Measurements from ENCODE around the gene WDR62. TPM values are rescaled to one million over a fixed set of nuclear protein-coding genes. Genes with fewer than 3 reads are reported as not detected.

The WDR62 gene
- total and polyA plus RNA-seq, 2 of the 8 experiments (the other 6 are each of a cell fraction or from before 2014, with no cell fraction given), result 28.2 to 39.5 TPM

DNA sequence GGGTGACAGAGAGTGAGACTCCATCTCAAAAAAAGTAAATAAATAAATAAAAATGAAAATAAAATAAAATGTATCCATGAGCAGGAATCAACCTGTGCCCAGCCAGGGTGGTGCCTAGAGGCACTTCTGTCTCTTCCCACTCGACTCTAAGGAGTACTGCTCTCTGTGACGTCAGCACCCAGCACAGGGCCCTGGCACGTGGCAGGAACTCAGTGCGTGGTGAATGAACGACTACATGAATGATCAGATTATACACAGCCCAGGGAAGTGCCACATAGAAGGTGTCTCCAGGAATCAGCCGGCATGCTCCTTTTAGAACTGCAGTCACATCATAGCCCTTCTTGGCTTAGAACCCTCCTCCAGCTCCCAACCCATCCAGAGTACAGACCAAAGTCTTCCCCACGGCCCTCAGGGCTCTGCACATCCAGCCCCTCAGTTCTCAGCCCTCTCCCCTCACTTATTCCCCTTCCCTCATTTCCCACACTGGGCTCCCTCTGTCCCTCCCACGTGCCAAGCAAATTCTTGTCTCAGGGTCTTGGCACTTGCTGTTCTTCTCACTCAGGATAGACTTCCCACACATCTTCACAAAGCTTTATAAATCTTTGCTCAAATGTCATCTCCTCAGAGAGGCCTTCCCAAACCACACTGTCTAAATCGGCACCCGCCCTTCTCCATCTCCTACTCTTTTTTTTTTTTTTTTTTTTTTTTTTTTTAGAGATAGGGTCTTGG is 26.2 kb upstream of the WDR62 start:
- no peak overlapping the region for H2BK15ac ChIP-seq (ENCODE audit: low read length)
- no peak overlapping the region for H3K14ac ChIP-seq (ENCODE audit: insufficient read length)
- peaks cover 0 to 2% (median 0%) of the 10 kb centered on the region in 4 experiments; a peak in 1 of 7 replicates for H3K27me3 ChIP-seq (replicated peaks in 1 of 4; ENCODE audit: control insufficient read depth in 3 of 4, extremely low read depth in 1 of 4, insufficient read depth in 3 of 4, low read length in 3 of 4)
- FAIRE-seq (no peak), DNase-seq (ENCODE audit: low read depth in 1 of 2, low spot score in 2 of 2) (no peak)
- H3K4me3 ChIP-seq (ENCODE audit: extremely low read depth in 1 of 4, insufficient read depth in 2 of 4, low read depth in 3 of 4, low read length in 4 of 4), result no peak overlapping the region
- 85% methylated on average over 8 of the region's 10 CpGs; no CpG with 5 or more reads in 1 of the 2 experiments for WGBS, 2 experiments (ENCODE audit: extremely low coverage in 1 of 2, insufficient coverage in 1 of 2, insufficient read length in 1 of 2, insufficient replicate concordance in 2 of 2, low coverage in 1 of 2, low lambda C conversion rate in 2 of 2, missing lambda C conversion rate in 1 of 2)
- H2BK5ac ChIP-seq (ENCODE audit: low read depth, low read length), result no peak overlapping the region
- POLR2A ChIA-PET (ENCODE audit: partially characterized antibody), result interaction anchor here (0.6 to 1.6 kb wide), 3 partner anchors 8 to 28 kb away, joined by 3 to 8 read pairs (median 3); partner anchors contain the start of genes THAP8 and WDR62
- peaks cover 2% of the 10 kb centered on the region; the same call in 1 of the 2 replicates for H3K23me2 ChIP-seq (ENCODE audit: low read depth, low read length)
- no peaks in the 10 kb centered on the region for H3K9me3 ChIP-seq (ENCODE audit: insufficient read depth in 2 of 2, low read depth in 1 of 2, low read length in 1 of 2)
- no peak overlapping the region for H4K91ac ChIP-seq (replicated peaks; ENCODE audit: insufficient read length, low read length)
- no peak overlapping the region for H2BK20ac ChIP-seq (ENCODE audit: low read length)
- H3K36me3 ChIP-seq (ENCODE audit: control insufficient read depth in 2 of 4, insufficient read depth in 4 of 4, low read length in 3 of 4), result peaks cover 0 to 14% (median 5%) of the 10 kb centered on the region in 4 experiments; a peak in 4 of 8 replicates
- H2AK5ac ChIP-seq (ENCODE audit: low read depth, low read length), result no peak overlapping the region
- CTCF ChIA-PET (ENCODE audit: partially characterized antibody), result interaction anchor here (1.7 to 1.8 kb wide), 2 partner anchors 22 to 31 kb away, joined by 3 to 8 read pairs; no protein-coding TSS in a partner anchor
- H3K79me2 ChIP-seq (ENCODE audit: control insufficient read depth in 1 of 2, insufficient read depth in 2 of 2, low read length in 2 of 2), result no peaks in the 10 kb centered on the region
- H3K9ac ChIP-seq (replicated peaks in 1 of 4; ENCODE audit: extremely low read depth in 1 of 4, low read depth in 3 of 4, low read length in 3 of 4), result no peak overlapping the region
- H3K4ac ChIP-seq (replicated peaks; ENCODE audit: insufficient read length, low read depth, low read length), result no peak overlapping the region
- H3K18ac ChIP-seq (ENCODE audit: extremely low read depth, low read length), result no peak overlapping the region
- no peak overlapping the region for H2AFZ ChIP-seq (ENCODE audit: low read length)
- no peak overlapping the region for H3K56ac ChIP-seq (replicated peaks; ENCODE audit: insufficient read length, low read depth, low read length)
- no peaks in the 10 kb centered on the region for H3K79me1 ChIP-seq (ENCODE audit: low read depth, low read length)
- no peak overlapping the region for H3K27ac ChIP-seq (ENCODE audit: low read depth, low read length)
- H4K5ac ChIP-seq (ENCODE audit: insufficient read length, low read depth, low read length), result no peak overlapping the region
- H3K4me2 ChIP-seq (ENCODE audit: insufficient read depth in 1 of 2, low read depth in 2 of 2, low read length in 2 of 2), result no peak overlapping the region
- peaks cover 0 to 9% of the 10 kb centered on the region in 2 experiments for H4K20me1 ChIP-seq (replicated peaks in 1 of 2; ENCODE audit: control insufficient read depth in 1 of 2, insufficient read depth in 2 of 2, low read length in 2 of 2)
- peaks cover 0 to 11% (median 4%) of the 10 kb centered on the region in 4 experiments; a peak in 6 of 7 replicates for H3K4me1 ChIP-seq (replicated peaks in 1 of 4; ENCODE audit: control insufficient read depth in 3 of 4, insufficient read depth in 4 of 4, low read length in 3 of 4)
- no peak overlapping the region for H2BK120ac ChIP-seq (replicated peaks; ENCODE audit: low read depth, low read length)
- H4K8ac ChIP-seq (ENCODE audit: extremely low read depth, insufficient read depth, low read length), result no peak overlapping the region
- H3K23ac ChIP-seq (ENCODE audit: insufficient read length), result no peak overlapping the region
- no peak overlapping the region for H2BK12ac ChIP-seq (ENCODE audit: low read depth, low read length)
- TF ChIP-seq ASH2L (IDR thresholded peaks at IDR 0.05; ENCODE audit: low read length), result no peak
- no peak for TF ChIP-seq BRCA1 (IDR thresholded peaks at IDR 0.05; ENCODE audit: low read depth, low read length)
- TF ChIP-seq CTBP2 (IDR thresholded peaks at IDR 0.05; ENCODE audit: borderline replicate concordance, insufficient read depth, insufficient read length, low read length), result no peak
- TF ChIP-seq EGR1 (IDR thresholded peaks at IDR 0.05; ENCODE audit: borderline replicate concordance, low read depth, low read length), result no peak
- TF ChIP-seq, protein P1, sequence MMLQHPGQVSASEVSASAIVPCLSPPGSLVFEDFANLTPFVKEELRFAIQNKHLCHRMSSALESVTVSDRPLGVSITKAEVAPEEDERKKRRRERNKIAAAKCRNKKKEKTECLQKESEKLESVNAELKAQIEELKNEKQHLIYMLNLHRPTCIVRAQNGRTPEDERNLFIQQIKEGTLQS (IDR thresholded peaks at IDR 0.05; ENCODE audit: insufficient read depth, low read depth, low read length), result no peak
- no peak for TF ChIP-seq POU5F1 (IDR thresholded peaks at IDR 0.05; ENCODE audit: low read depth, low read length)
- no peak for TF ChIP-seq SIX5 (IDR thresholded peaks at IDR 0.05; ENCODE audit: low read depth, low read length)
- TF ChIP-seq CHD1 (IDR thresholded peaks at IDR 0.05; ENCODE audit: low read depth, low read length), result no peak
- TF ChIP-seq BACH1 (IDR thresholded peaks at IDR 0.05; ENCODE audit: low read length), result no peak
- TF ChIP-seq RAD21 (IDR thresholded peaks at IDR 0.05 in 1 of 2, conservative IDR thresholded peaks at IDR 0.05 in 1 of 2; ENCODE audit: low read depth in 2 of 2, low read length in 2 of 2), result no peak
- no peak for TF ChIP-seq NRF1 (IDR thresholded peaks at IDR 0.05; ENCODE audit: low read depth, low read length)
- TF ChIP-seq RXRA (IDR thresholded peaks at IDR 0.05; ENCODE audit: insufficient read depth, low read depth, low read length), result no peak
